ENCODE measurements around the gene C1QTNF8. TPM values are rescaled to one million over a fixed set of nuclear protein-coding genes. Genes with fewer than 3 reads are reported as not detected.

Gene C1QTNF8
- total RNA-seq, 1 experiment from 2014 or later, result not detected

- no TSS peak for BruUV-seq (replicated peaks)
- H3K79me2 ChIP-seq (ENCODE audit: low read length), result no peaks in the 10 kb centered on the region
- H3K9ac ChIP-seq (ENCODE audit: low read length), result no peak overlapping the region
- H3K9me2 ChIP-seq (replicated peaks; ENCODE audit: low read length), result no peaks in the 10 kb centered on the region
- H4K20me1 ChIP-seq (ENCODE audit: low read length), result no peaks in the 10 kb centered on the region
- no peak overlapping the region for H3K4me2 ChIP-seq (ENCODE audit: low read length)
- CTCF ChIA-PET, result no interaction called here
- no peak overlapping the region for H3K27ac ChIP-seq (ENCODE audit: low read length)
- H3K9me3 ChIP-seq (ENCODE audit: low read length), result no peaks in the 10 kb centered on the region
- no peaks in the 10 kb centered on the region for H3K36me3 ChIP-seq (ENCODE audit: low read depth, low read length)
- intact Hi-C loops (cut with micrococcal nuclease), result no loop called here
- DNase-seq (no peak), ATAC-seq (no peak)
- H3K27me3 ChIP-seq (ENCODE audit: low read length), result no peaks in the 10 kb centered on the region
- no peaks in the 10 kb centered on the region for H3F3A ChIP-seq (ENCODE audit: low read length, unreplicated experiment)
- H3K4me1 ChIP-seq (ENCODE audit: insufficient read depth, low read length), result no peaks in the 10 kb centered on the region
- POLR2A ChIA-PET (ENCODE audit: unreplicated experiment), result no interaction called here
- no peak overlapping the region for H2AFZ ChIP-seq (ENCODE audit: low read length)
- H3K4me3 ChIP-seq (ENCODE audit: low read length), result no peak overlapping the region
- TF ChIP-seq, protein P1, sequence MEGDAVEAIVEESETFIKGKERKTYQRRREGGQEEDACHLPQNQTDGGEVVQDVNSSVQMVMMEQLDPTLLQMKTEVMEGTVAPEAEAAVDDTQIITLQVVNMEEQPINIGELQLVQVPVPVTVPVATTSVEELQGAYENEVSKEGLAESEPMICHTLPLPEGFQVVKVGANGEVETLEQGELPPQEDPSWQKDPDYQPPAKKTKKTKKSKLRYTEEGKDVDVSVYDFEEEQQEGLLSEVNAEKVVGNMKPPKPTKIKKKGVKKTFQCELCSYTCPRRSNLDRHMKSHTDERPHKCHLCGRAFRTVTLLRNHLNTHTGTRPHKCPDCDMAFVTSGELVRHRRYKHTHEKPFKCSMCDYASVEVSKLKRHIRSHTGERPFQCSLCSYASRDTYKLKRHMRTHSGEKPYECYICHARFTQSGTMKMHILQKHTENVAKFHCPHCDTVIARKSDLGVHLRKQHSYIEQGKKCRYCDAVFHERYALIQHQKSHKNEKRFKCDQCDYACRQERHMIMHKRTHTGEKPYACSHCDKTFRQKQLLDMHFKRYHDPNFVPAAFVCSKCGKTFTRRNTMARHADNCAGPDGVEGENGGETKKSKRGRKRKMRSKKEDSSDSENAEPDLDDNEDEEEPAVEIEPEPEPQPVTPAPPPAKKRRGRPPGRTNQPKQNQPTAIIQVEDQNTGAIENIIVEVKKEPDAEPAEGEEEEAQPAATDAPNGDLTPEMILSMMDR (conservative IDR thresholded peaks at IDR 0.05; ENCODE audit: low read depth, low read length), result no peak
- TF ChIP-seq EZH2phosphoT487 (IDR thresholded peaks at IDR 0.05; ENCODE audit: borderline replicate concordance, low read length) (no peak), EZH2 (IDR thresholded peaks at IDR 0.05; ENCODE audit: low read length, unreplicated experiment) (no peak)
These were observed 25.8 kb upstream of the C1QTNF8 start for GRCh38 chr16:1121601-1122397.

DNA sequence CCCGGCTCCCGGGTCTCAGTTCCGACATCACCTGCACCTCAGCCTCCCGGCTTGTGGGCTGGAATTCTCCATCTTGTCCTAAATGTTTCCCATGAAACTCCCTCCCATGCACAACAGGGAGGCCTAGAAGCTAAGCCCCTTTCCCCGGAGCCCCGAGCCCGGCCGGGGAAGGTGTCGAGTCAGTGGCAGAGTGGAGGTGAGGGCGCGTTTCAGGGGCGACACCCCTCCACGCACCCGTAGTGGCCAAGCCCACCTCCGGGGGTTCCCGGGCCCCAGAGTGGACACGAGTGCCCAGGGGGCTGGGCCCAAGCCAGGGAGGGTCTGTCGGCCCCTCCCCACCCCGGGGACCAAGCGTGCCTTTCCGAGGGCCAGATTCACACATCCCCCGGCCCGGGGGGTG, 25.0 kb upstream of the C1QTNF8 start:
- no peaks in the 10 kb centered on the region for H3K9me3 ChIP-seq (ENCODE audit: low read length)
- no peaks in the 10 kb centered on the region for H3K79me2 ChIP-seq (ENCODE audit: low read length)
- H3K9ac ChIP-seq (ENCODE audit: low read length), result no peak overlapping the region
- H3F3A ChIP-seq (ENCODE audit: low read length, unreplicated experiment), result no peaks in the 10 kb centered on the region
- ChIA-PET POLR2A (ENCODE audit: unreplicated experiment) (no interaction called here), CTCF (no interaction called here)
- no peak overlapping the region for H2AFZ ChIP-seq (ENCODE audit: low read length)
- intact Hi-C loops (cut with micrococcal nuclease), result no loop called here
- TF ChIP-seq EZH2phosphoT487 (IDR thresholded peaks at IDR 0.05; ENCODE audit: borderline replicate concordance, low read length), result no peak
- no peak for TF ChIP-seq EZH2 (IDR thresholded peaks at IDR 0.05; ENCODE audit: low read length, unreplicated experiment)
- TF ChIP-seq, protein P1 (conservative IDR thresholded peaks at IDR 0.05; ENCODE audit: low read depth, low read length), result no peak
- BruUV-seq (replicated peaks), result no TSS peak
- H3K9me2 ChIP-seq (replicated peaks; ENCODE audit: low read length), result no peaks in the 10 kb centered on the region
- ATAC-seq, result no peak
- no peaks in the 10 kb centered on the region for H4K20me1 ChIP-seq (ENCODE audit: low read length)
- no peak overlapping the region for H3K4me2 ChIP-seq (ENCODE audit: low read length)
- no peak overlapping the region for H3K27ac ChIP-seq (ENCODE audit: low read length)
- no peaks in the 10 kb centered on the region for H3K36me3 ChIP-seq (ENCODE audit: low read depth, low read length)
- H3K4me3 ChIP-seq (ENCODE audit: low read length), result no peak overlapping the region
- no peaks in the 10 kb centered on the region for H3K4me1 ChIP-seq (ENCODE audit: insufficient read depth, low read length)
- no peak for DNase-seq
- no peaks in the 10 kb centered on the region for H3K27me3 ChIP-seq (ENCODE audit: low read length)

GRCh38 chr16:1120577-1120941, 24.5 kb upstream of the C1QTNF8 start:
- CTCF ChIA-PET, result no interaction called here
- no peaks in the 10 kb centered on the region for H3K27me3 ChIP-seq (ENCODE audit: low read length)
- no peak for ATAC-seq

More at GRCh38 chr16:1120577-1120941, 24.5 kb upstream of the C1QTNF8 start:
- BruUV-seq (replicated peaks), result no TSS peak
- TF ChIP-seq, protein P1 (conservative IDR thresholded peaks at IDR 0.05; ENCODE audit: low read depth, low read length), result no peak
- no peak for TF ChIP-seq EZH2phosphoT487 (IDR thresholded peaks at IDR 0.05; ENCODE audit: borderline replicate concordance, low read length)
- no peak for TF ChIP-seq EZH2 (IDR thresholded peaks at IDR 0.05; ENCODE audit: low read length, unreplicated experiment)
- no peak overlapping the region for H3K4me2 ChIP-seq (ENCODE audit: low read length)
- no peaks in the 10 kb centered on the region for H3K36me3 ChIP-seq (ENCODE audit: low read depth, low read length)
- no peaks in the 10 kb centered on the region for H3K9me2 ChIP-seq (replicated peaks; ENCODE audit: low read length)
- DNase-seq, result no peak
- no peak overlapping the region for H3K4me3 ChIP-seq (ENCODE audit: low read length)
- no peak overlapping the region for H2AFZ ChIP-seq (ENCODE audit: low read length)
- H3K79me2 ChIP-seq (ENCODE audit: low read length), result no peaks in the 10 kb centered on the region
- H4K20me1 ChIP-seq (ENCODE audit: low read length), result no peaks in the 10 kb centered on the region
- POLR2A ChIA-PET (ENCODE audit: unreplicated experiment), result no interaction called here
- no peaks in the 10 kb centered on the region for H3K9me3 ChIP-seq (ENCODE audit: low read length)
- H3K4me1 ChIP-seq (ENCODE audit: insufficient read depth, low read length), result no peaks in the 10 kb centered on the region
- no peak overlapping the region for H3K27ac ChIP-seq (ENCODE audit: low read length)
- no peaks in the 10 kb centered on the region for H3F3A ChIP-seq (ENCODE audit: low read length, unreplicated experiment)
- H3K9ac ChIP-seq (ENCODE audit: low read length), result no peak overlapping the region
- intact Hi-C loops (cut with micrococcal nuclease), result no loop called here
